ENCODE measurements around the gene CD82. TPM values are rescaled to one million over a fixed set of nuclear protein-coding genes. Genes with fewer than 3 reads are reported as not detected.
"Not testable (repeated sequence)": the region's sequence is repeated elsewhere in the genome, so short reads cannot be mapped to it uniquely, and the experiment has no call there.

CD82 gene
- total RNA-seq, 1 donor from 2014 or later = 60.6 TPM

GRCh38 chr11:44533921-44534711, 31.3 kb upstream of the CD82 start:
- DNase-seq (ENCODE audit: low spot score) = no peak
- no peak for ATAC-seq

- ATAC-seq (no peak), DNase-seq (ENCODE audit: low spot score) (no peak)
Observed at GRCh38 chr11:44535191-44535980, 30.1 kb upstream of the CD82 start.

- no peak for DNase-seq (ENCODE audit: low spot score)
- no peak for ATAC-seq
Observed at GRCh38 chr11:44536788-44537516, 28.5 kb upstream of the CD82 start.

GRCh38 chr11:44537679-44538078, 27.8 kb upstream of the CD82 start:
- ATAC-seq (no peak), DNase-seq (ENCODE audit: low spot score) (no peak)

GRCh38 chr11:44538375-44539054, 26.9 kb upstream of the CD82 start:
- DNase-seq (ENCODE audit: low spot score) = peak; percentile 73

GRCh38 chr11:44539971-44540370, 25.5 kb upstream of the CD82 start:
- DNase-seq (ENCODE audit: low spot score) (no peak), ATAC-seq (no peak)

More at GRCh38 chr11:44538375-44539054, 26.9 kb upstream of the CD82 start:
- peak; percentile 99 for ATAC-seq

GRCh38 chr11:44540667-44541066, 24.8 kb upstream of the CD82 start:
- DNase-seq (ENCODE audit: low spot score) (no peak), ATAC-seq (no peak)

- ATAC-seq (no peak), DNase-seq (ENCODE audit: low spot score) (no peak)
Observed at GRCh38 chr11:44542372-44542771, 23.1 kb upstream of the CD82 start.

- ATAC-seq; DNase-seq (ENCODE audit: low spot score): not testable (repeated sequence)
Observed at GRCh38 chr11:44546984-44547383, 18.5 kb upstream of the CD82 start.

- DNase-seq (ENCODE audit: low spot score); ATAC-seq: not testable (repeated sequence)
Observed at GRCh38 chr11:44547534-44547933, 17.9 kb upstream of the CD82 start.

GRCh38 chr11:44548032-44548695, 17.3 kb upstream of the CD82 start:
- ATAC-seq (no peak), DNase-seq (ENCODE audit: low spot score) (no peak)

GRCh38 chr11:44548961-44549749, 16.3 kb upstream of the CD82 start:
- not testable (repeated sequence) for ATAC-seq; DNase-seq (ENCODE audit: low spot score)

- DNase-seq (ENCODE audit: low spot score) (no peak), ATAC-seq (no peak)
Observed at GRCh38 chr11:44550123-44550522, 15.3 kb upstream of the CD82 start.

- DNase-seq (ENCODE audit: low spot score) = no peak
- no peak for ATAC-seq
Observed at GRCh38 chr11:44551456-44552139, 13.9 kb upstream of the CD82 start.

- DNase-seq (ENCODE audit: low spot score) (no peak), ATAC-seq (no peak)
Observed at GRCh38 chr11:44555031-44555800, 10.2 kb upstream of the CD82 start.

- peak; percentile 71 for DNase-seq (ENCODE audit: low spot score)
Observed at GRCh38 chr11:44556735-44557409, 8.6 kb upstream of the CD82 start.

GRCh38 chr11:44557464-44557863, 8.0 kb upstream of the CD82 start:
- DNase-seq (ENCODE audit: low spot score) = no peak
- ATAC-seq = no peak

More at GRCh38 chr11:44556735-44557409, 8.6 kb upstream of the CD82 start:
- peak; percentile 89 for ATAC-seq
